HTR-8/SVneo (cell line): ENCODE results near the gene BTNL3.
"Not testable (repeated sequence)": the region's sequence is repeated elsewhere in the genome, so short reads cannot be mapped to it uniquely, and the experiment has no call there.

Experiments used
- DNase-seq: peaks from one replicate; pipeline ENCODE4 v3.0.0; 2011; ENCODE audit warnings: low spot score, mixed read lengths; ENCODE audit not compliant: insufficient read length
- FAIRE-seq: peaks from 2 replicates; lab custom pipeline; 2011; peaks lifted over from hg19 to GRCh38; lab: Jason Lieb, UNC

The BTNL3 gene

GRCh38 chr5:180988592-180988991, at the start of gene BTNL3:
BTNL3 (plus strand) TSS chr5:180988846; CDS start chr5:180989029, 183 bp downstream.
- no peak for FAIRE-seq
- DNase-seq, result no peak

- DNase-seq (no peak), FAIRE-seq (no peak)
Observed at GRCh38 chr5:180950291-180950949, 38.2 kb upstream of the BTNL3 start.

GRCh38 chr5:180959661-180960060, 29.0 kb upstream of the BTNL3 start:
- DNase-seq (no peak), FAIRE-seq (no peak)

GRCh38 chr5:180960209-180960608, 28.4 kb upstream of the BTNL3 start:
- FAIRE-seq (no peak), DNase-seq (no peak)

- DNase-seq (no peak), FAIRE-seq (no peak)
Observed at GRCh38 chr5:180969406-180969805, 19.2 kb upstream of the BTNL3 start.

GRCh38 chr5:180970336-180970735, 18.3 kb upstream of the BTNL3 start:
- FAIRE-seq, result no peak
- DNase-seq, result no peak

GRCh38 chr5:180970875-180971274, 17.8 kb upstream of the BTNL3 start:
- no peak for FAIRE-seq

GRCh38 chr5:180974612-180975315, 13.9 kb upstream of the BTNL3 start:
- FAIRE-seq (no peak), DNase-seq (no peak)

More at GRCh38 chr5:180970875-180971274, 17.8 kb upstream of the BTNL3 start:
- no peak for DNase-seq

GRCh38 chr5:180975338-180975737, 13.3 kb upstream of the BTNL3 start:
- FAIRE-seq (no peak), DNase-seq (no peak)

- FAIRE-seq, result no peak
- no peak for DNase-seq
Observed at GRCh38 chr5:180976518-180976917, 12.1 kb upstream of the BTNL3 start.

- FAIRE-seq, result no peak
- DNase-seq, result no peak
Observed at GRCh38 chr5:180977852-180978251, 10.8 kb upstream of the BTNL3 start.

GRCh38 chr5:180982008-180982741, 6.5 kb upstream of the BTNL3 start:
- no peak for FAIRE-seq
- no peak for DNase-seq

- FAIRE-seq, result no peak
- no peak for DNase-seq
Observed at GRCh38 chr5:180988016-180988415, 630 bp upstream of the BTNL3 start.

- DNase-seq (no peak), FAIRE-seq (no peak)
Observed at GRCh38 chr5:180990086-180990881, 1.6 kb downstream of the BTNL3 start.

- FAIRE-seq (no peak), DNase-seq (no peak)
Observed at GRCh38 chr5:180990882-180991242, 2.2 kb downstream of the BTNL3 start.

GRCh38 chr5:181001947-181002346, 13.3 kb downstream of the BTNL3 start:
- FAIRE-seq, result no peak
- DNase-seq, result no peak

GRCh38 chr5:181005791-181006190, 17.1 kb downstream of the BTNL3 start:
- FAIRE-seq (no peak), DNase-seq (no peak)

GRCh38 chr5:181008136-181008535, 19.5 kb downstream of the BTNL3 start:
- no peak for DNase-seq
- no peak for FAIRE-seq

- not testable (repeated sequence) for FAIRE-seq, DNase-seq
Observed at GRCh38 chr5:181010018-181010417, 21.4 kb downstream of the BTNL3 start.

- not testable (repeated sequence) for FAIRE-seq, DNase-seq
Observed at GRCh38 chr5:181014654-181015053, 26.0 kb downstream of the BTNL3 start.
